ENCODE data around the gene ABLIM3. TPM values are rescaled to one million over a fixed set of nuclear protein-coding genes. Genes with fewer than 3 reads are reported as not detected.

ABLIM3 gene
- polyA plus RNA-seq, 1 donor from 2014 or later = 17.7 TPM

DNA sequence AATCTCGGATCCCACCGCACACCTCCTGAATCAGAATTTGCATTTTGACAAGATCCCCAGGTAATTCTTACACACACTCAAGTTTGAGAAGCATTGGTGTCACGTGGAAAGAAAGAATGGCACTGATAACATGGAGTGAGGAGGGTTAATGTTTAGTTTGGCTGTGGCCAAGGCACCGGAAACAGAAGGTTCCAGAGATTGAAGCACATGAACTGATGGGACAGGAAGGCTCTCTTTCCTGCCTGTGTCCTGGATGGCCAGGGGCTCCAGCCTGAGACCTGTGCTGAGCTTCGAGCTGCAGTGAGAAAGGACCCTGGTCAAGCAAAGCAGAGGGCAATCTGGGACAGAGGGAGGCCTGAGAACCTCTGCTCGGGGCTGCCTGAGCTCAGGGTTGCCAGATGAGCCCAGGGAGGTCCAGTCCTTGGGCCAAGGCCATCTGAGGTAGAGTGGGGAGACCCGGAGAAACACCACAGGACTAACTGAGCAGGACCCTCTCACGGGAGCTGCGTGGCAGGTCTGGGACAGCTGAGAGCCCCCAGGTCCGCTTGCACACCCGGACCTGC, 157.6 kb downstream of the ABLIM3 start:
- no peaks in the 10 kb centered on the region for H3K9me2 ChIP-seq (ENCODE audit: insufficient read depth, low read length)
- H4K20me1 ChIP-seq (ENCODE audit: insufficient read depth) = no peaks in the 10 kb centered on the region
- H3F3A ChIP-seq (ENCODE audit: insufficient read depth, low read length, poor library complexity, severe bottlenecking) = no peaks in the 10 kb centered on the region
- no peak overlapping the region for H3K4me3 ChIP-seq (ENCODE audit: low read length)
- H3K36me3 ChIP-seq (ENCODE audit: insufficient read depth, low read length) = no peaks in the 10 kb centered on the region
- H3K9ac ChIP-seq (ENCODE audit: low read length) = no peak overlapping the region
- H2AFZ ChIP-seq (ENCODE audit: low read depth, low read length) = no peak overlapping the region
- no peaks in the 10 kb centered on the region for H3K27me3 ChIP-seq (ENCODE audit: insufficient read depth, low read depth, low read length)
- H3K4me2 ChIP-seq (ENCODE audit: low read length) = no peak overlapping the region
- H3K27ac ChIP-seq (ENCODE audit: low read length) = no peak overlapping the region
- TF ChIP-seq, protein P1, sequence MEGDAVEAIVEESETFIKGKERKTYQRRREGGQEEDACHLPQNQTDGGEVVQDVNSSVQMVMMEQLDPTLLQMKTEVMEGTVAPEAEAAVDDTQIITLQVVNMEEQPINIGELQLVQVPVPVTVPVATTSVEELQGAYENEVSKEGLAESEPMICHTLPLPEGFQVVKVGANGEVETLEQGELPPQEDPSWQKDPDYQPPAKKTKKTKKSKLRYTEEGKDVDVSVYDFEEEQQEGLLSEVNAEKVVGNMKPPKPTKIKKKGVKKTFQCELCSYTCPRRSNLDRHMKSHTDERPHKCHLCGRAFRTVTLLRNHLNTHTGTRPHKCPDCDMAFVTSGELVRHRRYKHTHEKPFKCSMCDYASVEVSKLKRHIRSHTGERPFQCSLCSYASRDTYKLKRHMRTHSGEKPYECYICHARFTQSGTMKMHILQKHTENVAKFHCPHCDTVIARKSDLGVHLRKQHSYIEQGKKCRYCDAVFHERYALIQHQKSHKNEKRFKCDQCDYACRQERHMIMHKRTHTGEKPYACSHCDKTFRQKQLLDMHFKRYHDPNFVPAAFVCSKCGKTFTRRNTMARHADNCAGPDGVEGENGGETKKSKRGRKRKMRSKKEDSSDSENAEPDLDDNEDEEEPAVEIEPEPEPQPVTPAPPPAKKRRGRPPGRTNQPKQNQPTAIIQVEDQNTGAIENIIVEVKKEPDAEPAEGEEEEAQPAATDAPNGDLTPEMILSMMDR (IDR thresholded peaks at IDR 0.05; ENCODE audit: poor library complexity, severe bottlenecking) = no peak
- TF ChIP-seq RAD21 (conservative IDR thresholded peaks at IDR 0.05) (no peak), EZH2 (IDR thresholded peaks at IDR 0.05; ENCODE audit: borderline replicate concordance, insufficient read depth, low read length, poor library complexity, severe bottlenecking) (no peak), SMC3 (conservative IDR thresholded peaks at IDR 0.05; ENCODE audit: poor library complexity) (no peak), MXI1 (conservative IDR thresholded peaks at IDR 0.05; ENCODE audit: poor library complexity, severe bottlenecking) (no peak), POLR2AphosphoS5 (IDR thresholded peaks at IDR 0.05) (no peak), TAF1 (IDR thresholded peaks at IDR 0.05; ENCODE audit: low read depth) (no peak), EP300 (conservative IDR thresholded peaks at IDR 0.05; ENCODE audit: poor library complexity, severe bottlenecking) (no peak)
- TF ChIP-seq, protein P2, sequence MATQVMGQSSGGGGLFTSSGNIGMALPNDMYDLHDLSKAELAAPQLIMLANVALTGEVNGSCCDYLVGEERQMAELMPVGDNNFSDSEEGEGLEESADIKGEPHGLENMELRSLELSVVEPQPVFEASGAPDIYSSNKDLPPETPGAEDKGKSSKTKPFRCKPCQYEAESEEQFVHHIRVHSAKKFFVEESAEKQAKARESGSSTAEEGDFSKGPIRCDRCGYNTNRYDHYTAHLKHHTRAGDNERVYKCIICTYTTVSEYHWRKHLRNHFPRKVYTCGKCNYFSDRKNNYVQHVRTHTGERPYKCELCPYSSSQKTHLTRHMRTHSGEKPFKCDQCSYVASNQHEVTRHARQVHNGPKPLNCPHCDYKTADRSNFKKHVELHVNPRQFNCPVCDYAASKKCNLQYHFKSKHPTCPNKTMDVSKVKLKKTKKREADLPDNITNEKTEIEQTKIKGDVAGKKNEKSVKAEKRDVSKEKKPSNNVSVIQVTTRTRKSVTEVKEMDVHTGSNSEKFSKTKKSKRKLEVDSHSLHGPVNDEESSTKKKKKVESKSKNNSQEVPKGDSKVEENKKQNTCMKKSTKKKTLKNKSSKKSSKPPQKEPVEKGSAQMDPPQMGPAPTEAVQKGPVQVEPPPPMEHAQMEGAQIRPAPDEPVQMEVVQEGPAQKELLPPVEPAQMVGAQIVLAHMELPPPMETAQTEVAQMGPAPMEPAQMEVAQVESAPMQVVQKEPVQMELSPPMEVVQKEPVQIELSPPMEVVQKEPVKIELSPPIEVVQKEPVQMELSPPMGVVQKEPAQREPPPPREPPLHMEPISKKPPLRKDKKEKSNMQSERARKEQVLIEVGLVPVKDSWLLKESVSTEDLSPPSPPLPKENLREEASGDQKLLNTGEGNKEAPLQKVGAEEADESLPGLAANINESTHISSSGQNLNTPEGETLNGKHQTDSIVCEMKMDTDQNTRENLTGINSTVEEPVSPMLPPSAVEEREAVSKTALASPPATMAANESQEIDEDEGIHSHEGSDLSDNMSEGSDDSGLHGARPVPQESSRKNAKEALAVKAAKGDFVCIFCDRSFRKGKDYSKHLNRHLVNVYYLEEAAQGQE (IDR thresholded peaks at IDR 0.05; ENCODE audit: borderline replicate concordance) = no peak
- H3K9me3 ChIP-seq (ENCODE audit: low read length) = no peaks in the 10 kb centered on the region
- no peaks in the 10 kb centered on the region for H3K79me2 ChIP-seq (replicated peaks; ENCODE audit: insufficient read depth, low read length)

DNA sequence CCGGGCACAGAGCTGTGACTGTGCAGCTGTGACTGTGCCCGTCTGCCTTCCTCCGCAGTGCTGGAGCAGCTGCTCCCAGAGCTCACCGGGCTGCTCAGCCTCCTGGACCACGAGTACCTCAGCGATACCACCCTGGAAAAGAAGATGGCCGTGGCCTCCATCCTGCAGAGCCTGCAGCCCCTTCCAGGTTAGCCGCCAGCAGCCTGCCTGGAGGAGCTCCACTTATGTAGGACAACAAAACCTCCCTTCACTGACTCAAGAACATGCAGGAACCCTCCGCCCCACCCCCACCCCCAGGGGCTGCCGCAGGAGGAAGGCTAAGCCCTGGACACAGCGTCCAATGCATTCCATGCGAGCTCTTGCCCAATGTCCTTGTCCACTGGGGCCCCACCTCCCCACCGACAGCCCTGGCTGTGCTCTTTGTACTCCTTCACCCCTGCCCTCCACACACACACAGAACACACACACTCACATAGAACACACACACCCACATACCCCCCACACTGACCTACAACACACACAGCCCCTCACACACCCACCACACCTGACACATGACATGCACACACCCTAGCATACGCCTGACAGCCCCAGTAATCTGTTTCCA, 158.3 kb downstream of the ABLIM3 start:
- Histone ChIP-seq H3K27me3 (ENCODE audit: insufficient read depth, low read depth, low read length) (no peaks in the 10 kb centered on the region), H3K9me3 (ENCODE audit: low read length) (no peaks in the 10 kb centered on the region), H3K79me2 (replicated peaks; ENCODE audit: insufficient read depth, low read length) (no peaks in the 10 kb centered on the region), H2AFZ (ENCODE audit: low read depth, low read length) (no peak overlapping the region), H3K27ac (ENCODE audit: low read length) (no peak overlapping the region), H3F3A (ENCODE audit: insufficient read depth, low read length, poor library complexity, severe bottlenecking) (no peaks in the 10 kb centered on the region), H3K4me2 (ENCODE audit: low read length) (no peak overlapping the region), H4K20me1 (ENCODE audit: insufficient read depth) (no peaks in the 10 kb centered on the region), H3K36me3 (ENCODE audit: insufficient read depth, low read length) (no peaks in the 10 kb centered on the region), H3K9me2 (ENCODE audit: insufficient read depth, low read length) (no peaks in the 10 kb centered on the region), H3K9ac (ENCODE audit: low read length) (no peak overlapping the region), H3K4me3 (ENCODE audit: low read length) (no peak overlapping the region)
- TF ChIP-seq MXI1 (conservative IDR thresholded peaks at IDR 0.05; ENCODE audit: poor library complexity, severe bottlenecking) = no peak
- no peak for TF ChIP-seq EP300 (conservative IDR thresholded peaks at IDR 0.05; ENCODE audit: poor library complexity, severe bottlenecking)
- TF ChIP-seq TAF1 (IDR thresholded peaks at IDR 0.05; ENCODE audit: low read depth) = no peak
- TF ChIP-seq EZH2 (IDR thresholded peaks at IDR 0.05; ENCODE audit: borderline replicate concordance, insufficient read depth, low read length, poor library complexity, severe bottlenecking) = no peak
- TF ChIP-seq SMC3 (conservative IDR thresholded peaks at IDR 0.05; ENCODE audit: poor library complexity) = no peak
- TF ChIP-seq, protein P1 (IDR thresholded peaks at IDR 0.05; ENCODE audit: poor library complexity, severe bottlenecking) = no peak
- no peak for TF ChIP-seq RAD21 (conservative IDR thresholded peaks at IDR 0.05)
- TF ChIP-seq, protein P2 (IDR thresholded peaks at IDR 0.05; ENCODE audit: borderline replicate concordance) = no peak
